RCC 7860 (cell line): ENCODE data around the gene POTEH.
"Not testable (repeated sequence)": the region's sequence is repeated elsewhere in the genome, so short reads cannot be mapped to it uniquely, and the experiment has no call there.

Source experiments
- DNase-seq: peaks from one replicate; pipeline ENCODE4 v3.0.0-alpha.2; 2015; ENCODE audit warnings: low spot score
- FAIRE-seq: peaks from 2 replicates; lab custom pipeline; 2012; peaks lifted over from hg19 to GRCh38; lab: Jason Lieb, UNC

The POTEH gene

DNA sequence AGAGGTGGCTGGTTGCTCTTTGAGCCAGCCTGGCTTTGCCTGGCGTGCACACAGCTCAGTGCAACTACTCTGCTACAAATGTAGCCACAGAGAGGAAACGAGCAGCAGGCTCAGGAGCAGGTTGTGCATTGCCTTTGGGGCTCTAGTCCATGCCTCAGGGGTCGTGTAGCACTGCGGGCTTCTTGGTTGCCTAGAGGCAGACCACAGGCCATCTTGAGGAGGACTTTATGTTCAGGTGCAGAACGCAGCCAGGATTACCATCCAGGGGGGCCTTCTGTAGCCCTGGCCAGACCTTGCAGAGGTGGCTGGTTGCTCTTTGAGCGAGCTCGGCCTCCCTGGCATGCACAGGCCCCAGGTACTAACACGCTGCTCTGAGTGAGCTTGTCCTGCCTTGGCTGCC is 41.2 kb downstream of the POTEH start:
- not testable (repeated sequence) for FAIRE-seq, DNase-seq

DNA sequence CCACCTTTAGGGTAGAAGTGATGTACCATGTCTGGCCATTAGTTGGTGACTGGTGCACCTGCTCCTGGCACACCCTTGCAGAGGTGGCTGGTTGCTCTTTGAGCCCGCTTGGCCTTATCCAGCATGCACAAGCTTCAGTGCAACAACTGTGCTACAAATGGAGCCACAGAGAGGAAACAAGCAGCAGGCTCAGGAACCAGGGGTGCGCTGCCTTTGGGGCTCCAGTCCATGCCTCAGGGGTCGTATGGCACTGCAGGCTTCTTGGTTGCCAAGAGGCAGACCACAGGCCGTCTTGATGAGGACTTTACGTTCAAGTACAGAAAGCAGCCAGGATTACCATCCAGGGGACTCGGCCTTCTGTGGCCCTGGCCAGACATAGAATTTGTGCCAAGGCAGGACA is 44.6 kb downstream of the POTEH start:
- not testable (repeated sequence) for FAIRE-seq, DNase-seq

DNA sequence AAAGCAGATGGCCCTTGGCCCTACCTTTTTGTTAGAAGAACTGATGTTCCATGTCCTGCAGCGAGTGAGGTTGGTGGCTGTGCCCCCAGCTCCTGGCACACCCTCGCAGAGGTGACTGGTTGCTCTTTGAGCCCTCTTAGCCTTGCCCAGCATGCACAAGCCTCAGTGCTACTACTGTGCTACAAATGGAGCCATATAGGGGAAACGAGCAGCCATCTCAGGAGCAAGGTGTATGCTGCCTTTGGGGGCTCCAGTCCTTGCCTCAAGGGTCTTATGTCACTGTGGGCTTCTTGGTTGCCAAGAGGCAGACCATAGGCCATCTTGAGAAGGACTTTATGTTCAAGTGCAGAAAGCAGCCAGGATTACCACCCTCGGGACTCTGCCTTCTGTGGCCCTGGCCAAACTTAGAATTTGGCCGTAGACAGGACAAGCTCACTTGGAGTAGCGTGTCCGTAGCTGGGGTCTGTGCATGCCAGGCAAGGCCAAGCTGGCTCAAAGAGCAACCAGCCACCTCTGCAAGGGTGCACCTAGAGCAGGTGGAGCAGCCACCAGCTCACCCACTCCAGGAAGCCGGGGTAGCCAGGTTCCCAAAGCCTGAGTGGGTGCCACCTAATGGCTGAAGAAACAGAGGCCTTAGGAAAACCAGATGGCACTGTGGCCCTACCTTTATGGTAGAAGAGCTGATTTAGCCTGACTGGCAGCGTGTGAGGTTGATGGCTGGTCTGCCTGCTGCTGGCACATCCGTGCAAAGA is 48.5 kb downstream of the POTEH start:
- DNase-seq, FAIRE-seq: not testable (repeated sequence)

DNA sequence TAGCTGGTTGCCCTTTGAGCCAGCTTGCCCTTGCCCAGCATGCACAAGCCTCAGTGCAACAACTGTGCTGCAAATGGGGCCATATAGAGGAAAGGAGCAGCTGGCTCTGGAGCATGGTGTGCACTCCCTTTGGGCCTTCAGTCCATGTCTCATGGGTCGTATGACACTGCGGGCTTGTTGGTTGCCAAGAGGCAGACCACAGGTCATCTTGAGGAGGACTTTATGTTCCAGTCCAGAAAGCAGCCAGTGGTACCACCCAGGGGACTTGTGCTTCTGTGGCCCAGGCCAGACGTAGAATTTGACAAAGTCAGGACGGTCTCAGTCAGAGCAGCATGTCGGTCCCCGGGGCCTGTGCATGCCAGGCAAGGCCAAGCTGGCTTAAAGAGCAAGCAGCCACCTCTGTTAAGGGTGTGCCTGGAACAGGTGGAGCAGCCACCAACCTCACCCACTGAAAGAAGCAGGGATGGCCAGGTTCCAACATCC is 49.1 kb downstream of the POTEH start:
- not testable (repeated sequence) for FAIRE-seq, DNase-seq

DNA sequence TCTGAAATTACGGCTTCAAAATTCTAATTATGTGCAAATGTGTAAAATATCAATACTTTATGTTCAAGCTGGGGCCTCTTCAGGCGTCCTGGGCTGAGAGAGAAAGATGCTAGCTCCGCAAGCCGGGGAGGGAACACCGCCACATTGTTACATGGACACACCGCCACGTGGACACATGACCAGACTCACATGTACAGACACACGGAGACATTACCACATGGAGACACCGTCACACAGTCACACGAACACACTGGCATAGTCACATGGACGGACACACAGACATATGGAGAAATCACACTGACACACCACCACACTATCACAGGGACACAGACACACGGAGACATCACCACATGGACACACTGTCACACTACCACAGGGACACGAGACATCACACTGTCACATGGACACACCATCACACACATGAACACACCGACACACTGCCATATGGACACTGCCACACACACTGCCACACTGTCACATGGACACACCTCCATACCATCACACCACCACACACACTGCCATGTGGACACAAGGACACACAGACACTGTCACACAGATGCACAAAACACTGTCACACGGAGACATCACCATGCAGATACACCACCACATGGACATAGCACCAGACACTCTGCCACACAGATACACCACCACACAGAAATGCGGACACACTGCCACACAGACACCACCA is 58.0 kb downstream of the POTEH start:
- not testable (repeated sequence) for DNase-seq, FAIRE-seq

- FAIRE-seq, DNase-seq: not testable (repeated sequence)
Observed at GRCh38 chr22:15749181-15749970, 59.5 kb downstream of the POTEH start.

DNA sequence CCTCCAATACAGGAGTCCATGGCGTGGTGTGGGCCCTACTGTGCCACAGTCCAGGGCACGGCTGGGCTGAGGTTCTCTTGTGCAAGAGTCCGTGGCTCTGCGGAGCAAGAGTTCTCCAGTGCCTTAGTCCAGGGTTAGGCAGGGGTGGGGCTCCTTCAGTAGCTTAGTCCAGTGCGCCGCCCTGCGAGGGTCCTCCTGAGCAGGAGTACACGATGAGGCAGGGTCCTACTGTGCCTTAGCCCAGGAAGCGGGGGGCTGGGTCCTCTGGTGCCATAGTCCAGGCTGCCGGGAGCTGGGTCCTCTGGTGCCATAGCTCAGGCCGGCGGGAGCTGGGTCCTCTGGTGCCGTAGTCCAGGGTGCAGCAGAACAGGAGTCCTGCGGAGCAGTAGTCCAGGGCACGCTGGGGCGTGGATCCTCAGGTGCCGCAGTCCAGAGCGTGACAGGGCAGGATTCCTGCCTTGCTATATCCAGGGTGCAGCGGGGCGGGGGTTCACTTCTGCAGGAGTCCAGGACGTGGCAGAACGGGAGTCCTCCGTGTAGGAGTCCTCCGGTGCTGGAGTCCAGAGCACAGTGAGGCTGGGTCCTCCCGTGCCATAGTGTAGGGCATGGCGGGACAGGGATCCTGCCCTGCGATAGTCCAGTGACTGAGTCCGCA is 69.7 kb downstream of the POTEH start:
- FAIRE-seq, DNase-seq: not testable (repeated sequence)

- FAIRE-seq, DNase-seq: not testable (repeated sequence)
Observed at GRCh38 chr22:15760388-15761150, 70.7 kb downstream of the POTEH start.

DNA sequence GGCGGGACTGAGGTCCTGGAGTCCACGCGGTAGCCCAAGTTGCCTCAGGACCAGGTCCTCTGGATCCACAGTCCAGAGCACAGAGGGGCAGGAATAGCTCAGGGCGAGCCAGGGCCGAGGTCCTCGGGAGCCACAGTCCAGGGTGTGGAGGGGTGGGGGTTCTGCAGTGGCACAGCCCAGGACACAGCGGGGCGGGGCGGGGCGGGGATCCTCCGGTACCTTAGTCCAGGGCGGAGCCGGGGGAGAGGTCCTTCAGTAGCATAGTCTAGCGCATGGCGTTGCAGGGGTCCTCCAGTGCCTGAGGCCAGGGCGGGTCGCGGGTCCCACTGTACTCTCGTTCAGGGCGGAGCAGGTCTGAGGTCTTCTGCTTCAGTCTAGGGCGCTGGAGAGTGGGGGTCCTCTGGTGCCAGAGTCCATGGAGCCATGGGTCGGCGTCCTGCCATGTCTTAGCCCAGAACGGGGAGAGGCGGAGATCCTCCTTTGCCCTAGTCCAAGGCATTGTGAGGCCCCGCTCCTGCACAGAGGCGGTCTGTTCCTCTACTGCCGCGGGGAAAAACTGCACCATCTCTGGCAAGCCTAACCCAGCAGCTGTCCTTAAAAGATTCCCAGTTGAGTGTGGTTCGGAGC is 71.4 kb downstream of the POTEH start:
- FAIRE-seq: not testable (repeated sequence)

GRCh38 chr22:15763559-15763958 is 73.7 kb downstream of the POTEH start:
- not testable (repeated sequence) for DNase-seq, FAIRE-seq

More for the DNA sequence above, 71.4 kb downstream of the POTEH start:
- DNase-seq: not testable (repeated sequence)
